ENCODE data around the gene SYTL2. TPM values are rescaled to one million over a fixed set of nuclear protein-coding genes. Genes with fewer than 3 reads are reported as not detected.
"Not testable (repeated sequence)": the region's sequence is repeated elsewhere in the genome, so short reads cannot be mapped to it uniquely, and the experiment has no call there.

Gene SYTL2
- total and polyA plus RNA-seq, 8 donors = 21.3 to 63.3 (median 45.0) TPM

DNA sequence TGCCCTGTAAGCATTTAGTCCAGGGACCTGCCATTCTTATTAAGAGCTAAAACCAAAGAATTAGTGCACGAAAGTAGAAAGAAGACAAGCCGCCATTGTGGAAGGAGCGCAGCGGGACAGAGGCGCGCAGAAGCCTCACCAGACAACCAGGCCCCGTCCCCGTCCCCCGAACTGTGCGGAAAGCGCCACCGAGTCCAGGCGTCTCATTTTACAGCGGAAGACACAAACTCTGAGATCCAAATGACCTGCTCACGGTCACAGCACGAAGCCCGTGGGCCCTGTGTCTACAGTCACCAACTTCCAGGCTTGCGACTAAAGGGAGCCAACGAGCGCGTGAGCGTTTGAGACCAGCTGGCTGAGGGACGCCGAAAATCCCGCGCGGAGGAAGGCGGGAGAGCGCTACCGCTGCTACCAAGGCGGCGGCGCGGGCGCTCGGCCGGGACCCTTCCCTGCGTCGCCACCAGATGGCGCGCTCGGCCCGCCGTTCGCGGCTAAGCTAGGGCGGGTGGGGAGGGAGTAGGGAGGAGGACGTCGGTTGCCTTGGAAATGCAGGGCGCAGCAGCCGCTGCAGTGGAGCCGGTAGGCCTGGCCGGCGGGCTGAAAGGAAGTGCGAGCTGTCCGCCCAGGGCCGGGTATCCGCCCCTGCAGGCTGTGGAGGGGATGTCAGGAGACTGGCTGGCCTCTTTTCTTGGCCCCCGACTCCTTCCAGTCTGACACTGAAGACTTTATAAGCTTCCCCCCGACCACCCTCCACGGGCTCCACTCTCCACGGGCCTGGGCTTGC is 43.8 kb upstream of the SYTL2 start:
- Histone ChIP-seq H3K27ac (peak overlapping the region; percentile 83 to 91), H3K27me3 (no peaks in the 10 kb centered on the region), H3K4me1 (peaks cover 3 to 15% of the 10 kb centered on the region in 2 donors), H3K36me3 (no peaks in the 10 kb centered on the region), H3K9me3 (no peaks in the 10 kb centered on the region), H3K4me3 (peak overlapping the region; percentile 30 to 43)
- DNase-seq = peak; percentile 89 to 99 (median 96)
- peak; percentile 100 for ATAC-seq
- intact Hi-C loops (cut with DNase I) = no loop called here
- TF ChIP-seq, protein P1, sequence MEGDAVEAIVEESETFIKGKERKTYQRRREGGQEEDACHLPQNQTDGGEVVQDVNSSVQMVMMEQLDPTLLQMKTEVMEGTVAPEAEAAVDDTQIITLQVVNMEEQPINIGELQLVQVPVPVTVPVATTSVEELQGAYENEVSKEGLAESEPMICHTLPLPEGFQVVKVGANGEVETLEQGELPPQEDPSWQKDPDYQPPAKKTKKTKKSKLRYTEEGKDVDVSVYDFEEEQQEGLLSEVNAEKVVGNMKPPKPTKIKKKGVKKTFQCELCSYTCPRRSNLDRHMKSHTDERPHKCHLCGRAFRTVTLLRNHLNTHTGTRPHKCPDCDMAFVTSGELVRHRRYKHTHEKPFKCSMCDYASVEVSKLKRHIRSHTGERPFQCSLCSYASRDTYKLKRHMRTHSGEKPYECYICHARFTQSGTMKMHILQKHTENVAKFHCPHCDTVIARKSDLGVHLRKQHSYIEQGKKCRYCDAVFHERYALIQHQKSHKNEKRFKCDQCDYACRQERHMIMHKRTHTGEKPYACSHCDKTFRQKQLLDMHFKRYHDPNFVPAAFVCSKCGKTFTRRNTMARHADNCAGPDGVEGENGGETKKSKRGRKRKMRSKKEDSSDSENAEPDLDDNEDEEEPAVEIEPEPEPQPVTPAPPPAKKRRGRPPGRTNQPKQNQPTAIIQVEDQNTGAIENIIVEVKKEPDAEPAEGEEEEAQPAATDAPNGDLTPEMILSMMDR (IDR thresholded peaks at IDR 0.05) = peak; percentile 91 to 98

GRCh38 chr11:85854212-85854556 is 43.2 kb upstream of the SYTL2 start:
- Histone ChIP-seq H3K27ac (peak overlapping the region; percentile 83 to 91), H3K4me1 (peaks cover 3 to 15% of the 10 kb centered on the region in 2 donors), H3K4me3 (peak overlapping the region; percentile 30 to 43), H3K27me3 (no peaks in the 10 kb centered on the region), H3K36me3 (no peaks in the 10 kb centered on the region), H3K9me3 (no peaks in the 10 kb centered on the region)
- no peak for ATAC-seq
- intact Hi-C loops (cut with DNase I) = no loop called here
- no peak for DNase-seq
- TF ChIP-seq, protein P1 (IDR thresholded peaks at IDR 0.05) = no peak

DNA sequence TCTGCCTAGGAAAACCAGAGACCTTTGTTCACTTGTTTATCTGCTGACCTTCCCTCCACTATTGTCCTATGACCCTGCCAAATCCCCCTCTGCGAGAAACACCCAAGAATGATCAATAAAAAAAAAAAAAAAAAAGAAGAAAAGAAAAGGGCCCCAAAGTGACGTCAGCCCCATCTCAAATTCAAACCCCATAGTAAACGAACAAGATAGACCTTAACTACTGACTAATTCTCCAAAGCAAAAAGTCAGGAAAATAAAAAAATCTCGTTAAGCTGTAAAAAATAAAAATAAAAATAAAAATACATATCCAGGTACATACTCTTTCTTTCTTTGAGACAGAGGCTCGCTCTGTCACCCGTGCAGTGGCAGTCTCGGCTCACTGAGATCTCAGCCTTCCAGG is 42.6 kb upstream of the SYTL2 start:
- Histone ChIP-seq H3K4me1 (peaks cover 3 to 15% of the 10 kb centered on the region in 2 donors), H3K4me3 (peak overlapping the region in 1 of 2 donors; percentile 43)
- ATAC-seq; H3K27me3 ChIP-seq; H3K9me3 ChIP-seq; H3K36me3 ChIP-seq; intact Hi-C loops (cut with DNase I); H3K27ac ChIP-seq; DNase-seq: not testable (repeated sequence)

DNA sequence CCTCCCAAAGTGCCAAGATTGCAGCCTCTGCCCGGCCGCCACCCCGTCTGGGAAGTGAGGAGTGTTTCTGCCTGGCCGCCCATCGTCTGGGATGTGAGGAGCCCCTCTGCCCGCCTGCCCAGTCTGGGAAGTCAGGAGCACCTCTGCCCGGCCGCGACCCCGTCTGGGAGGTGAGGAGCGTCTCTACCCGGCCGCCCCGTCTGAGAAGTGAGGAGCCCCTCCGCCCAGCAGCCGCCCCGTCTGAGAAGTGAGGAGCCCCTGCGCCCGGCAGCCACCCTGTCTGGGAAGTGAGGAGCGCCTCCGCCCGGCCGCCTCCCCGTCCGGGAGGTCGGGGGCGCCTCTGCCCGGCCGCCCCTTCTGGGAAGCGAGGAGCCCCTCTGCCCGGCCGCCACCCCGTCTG is 41.8 kb upstream of the SYTL2 start:
- ATAC-seq; H3K27me3 ChIP-seq; H3K36me3 ChIP-seq; H3K4me3 ChIP-seq; H3K27ac ChIP-seq; intact Hi-C loops (cut with DNase I); H3K9me3 ChIP-seq: not testable (repeated sequence)
- DNase-seq = peak in 1 of 4 donors; percentile 72
- H3K4me1 ChIP-seq = peaks cover 3 to 15% of the 10 kb centered on the region in 2 donors

GRCh38 chr11:85848556-85848955 is 37.6 kb upstream of the SYTL2 start:
- Histone ChIP-seq H3K4me1 (peaks cover 0 to 9% of the 10 kb centered on the region in 2 donors), H3K27me3 (no peaks in the 10 kb centered on the region), H3K9me3 (no peaks in the 10 kb centered on the region), H3K36me3 (no peaks in the 10 kb centered on the region), H3K27ac (no peak overlapping the region), H3K4me3 (no peak overlapping the region)
- TF ChIP-seq, protein P1 (IDR thresholded peaks at IDR 0.05) = no peak
- intact Hi-C loops (cut with DNase I) = no loop called here
- ATAC-seq = no peak
- DNase-seq = no peak

GRCh38 chr11:85848006-85848405 is 37.1 kb upstream of the SYTL2 start:
- no peak overlapping the region for H3K27ac ChIP-seq
- H3K27me3 ChIP-seq = no peaks in the 10 kb centered on the region
- ATAC-seq (no peak), DNase-seq (no peak)
- H3K4me3 ChIP-seq = no peak overlapping the region
- peaks cover 0 to 9% of the 10 kb centered on the region in 2 donors for H3K4me1 ChIP-seq
- TF ChIP-seq, protein P1 (IDR thresholded peaks at IDR 0.05) = no peak
- intact Hi-C loops (cut with DNase I) = no loop called here
- H3K9me3 ChIP-seq = no peaks in the 10 kb centered on the region
- H3K36me3 ChIP-seq = no peaks in the 10 kb centered on the region

All from left lung (tissue), 10 donors.